ENCODE results near the gene COX8A. TPM values are rescaled to one million over a fixed set of nuclear protein-coding genes. Genes with fewer than 3 reads are reported as not detected.

COX8A gene
- total and polyA plus RNA-seq, 5 donors from 2014 or later, result 124 to 582 (median 517) TPM

GRCh38 chr11:63978551-63979239, 4.3 kb downstream of the COX8A start:
- no peak overlapping the region for H3K4me3 ChIP-seq (ENCODE audit: low read depth, low read length)
- H3K27ac ChIP-seq (ENCODE audit: insufficient read depth, low read length, poor library complexity, severe bottlenecking), result no peak overlapping the region
- peaks cover 17% of the 10 kb centered on the region for H3K4me1 ChIP-seq (ENCODE audit: control insufficient read depth, insufficient read depth, low read length, poor library complexity, severe bottlenecking)
- Mint-ChIP-seq H3K27ac (peak overlapping the region in 1 of 3 donors; percentile 91), H3K36me3 (peaks cover 3% of the 10 kb centered on the region), H3K9me3 (peaks cover 0 to 1% (median 0%) of the 10 kb centered on the region in 7 donors), H3K4me1 (peaks cover 7 to 34% (median 17%) of the 10 kb centered on the region in 4 donors), H3K4me3 (peak overlapping the region in 3 of 4 donors; percentile 27 to 83 (median 76)), H3K27me3 (peaks cover 4% of the 10 kb centered on the region)
- ATAC-seq (ENCODE audit: low read depth in 2 of 2), result no peak
- H3K27me3 ChIP-seq (ENCODE audit: control insufficient read depth, insufficient read depth, low read length), result no peaks in the 10 kb centered on the region
- DNase-seq, result no peak
- no peaks in the 10 kb centered on the region for H3K9me3 ChIP-seq (ENCODE audit: control insufficient read depth in 2 of 2, low read length in 2 of 2)
- H3K36me3 ChIP-seq (ENCODE audit: control insufficient read depth, insufficient read depth, low read length), result peaks cover 4% of the 10 kb centered on the region

- H3K36me3 Mint-ChIP-seq, result peaks cover 2% of the 10 kb centered on the region
- H3K27ac Mint-ChIP-seq, result peak overlapping the region in 1 of 3 donors; percentile 36
- peak overlapping the region in 1 of 4 donors; percentile 83 for H3K4me3 Mint-ChIP-seq
- Histone ChIP-seq H3K36me3 (ENCODE audit: control insufficient read depth, insufficient read depth, low read length) (peaks cover 4% of the 10 kb centered on the region), H3K4me1 (ENCODE audit: control insufficient read depth, insufficient read depth, low read length, poor library complexity, severe bottlenecking) (peaks cover 14% of the 10 kb centered on the region), H3K4me3 (ENCODE audit: low read depth, low read length) (no peak overlapping the region), H3K27me3 (ENCODE audit: control insufficient read depth, insufficient read depth, low read length) (no peaks in the 10 kb centered on the region), H3K9me3 (ENCODE audit: control insufficient read depth in 2 of 2, low read length in 2 of 2) (no peaks in the 10 kb centered on the region), H3K27ac (ENCODE audit: insufficient read depth, low read length, poor library complexity, severe bottlenecking) (no peak overlapping the region)
- no peaks in the 10 kb centered on the region for H3K27me3 Mint-ChIP-seq
- DNase-seq (no peak), ATAC-seq (ENCODE audit: low read depth in 2 of 2) (no peak)
- H3K9me3 Mint-ChIP-seq, result peaks cover 0 to 1% (median 0%) of the 10 kb centered on the region in 7 donors
- peaks cover 1 to 27% (median 12%) of the 10 kb centered on the region in 4 donors for H3K4me1 Mint-ChIP-seq
Measured at GRCh38 chr11:63979426-63979825, 5.0 kb downstream of the COX8A start.

GRCh38 chr11:63985812-63986155, 11.4 kb downstream of the COX8A start:
- peak overlapping the region; percentile 97 to 99 (median 99) for H3K27ac Mint-ChIP-seq
- Histone ChIP-seq H3K4me3 (ENCODE audit: low read depth, low read length) (peak overlapping the region; percentile 79), H3K27ac (ENCODE audit: insufficient read depth, low read length, poor library complexity, severe bottlenecking) (peak overlapping the region; percentile 93), H3K4me1 (ENCODE audit: control insufficient read depth, insufficient read depth, low read length, poor library complexity, severe bottlenecking) (peaks cover 31% of the 10 kb centered on the region), H3K27me3 (ENCODE audit: control insufficient read depth, insufficient read depth, low read length) (no peaks in the 10 kb centered on the region), H3K36me3 (ENCODE audit: control insufficient read depth, insufficient read depth, low read length) (peaks cover 20% of the 10 kb centered on the region), H3K9me3 (ENCODE audit: control insufficient read depth in 2 of 2, low read length in 2 of 2) (no peaks in the 10 kb centered on the region)
- peak overlapping the region; percentile 98 to 99 (median 98) for H3K4me3 Mint-ChIP-seq
- H3K36me3 Mint-ChIP-seq, result no peaks in the 10 kb centered on the region
- peak; percentile 82 to 86 for ATAC-seq (ENCODE audit: low read depth in 2 of 2)
- peaks cover 4% of the 10 kb centered on the region for H3K27me3 Mint-ChIP-seq
- peak; percentile 53 to 89 (median 72) for DNase-seq
- H3K9me3 Mint-ChIP-seq, result no peaks in the 10 kb centered on the region
- H3K4me1 Mint-ChIP-seq, result peaks cover 5 to 36% (median 25%) of the 10 kb centered on the region in 4 donors

- Histone ChIP-seq H3K4me1 (ENCODE audit: control insufficient read depth, insufficient read depth, low read length, poor library complexity, severe bottlenecking) (peaks cover 31% of the 10 kb centered on the region), H3K27ac (ENCODE audit: insufficient read depth, low read length, poor library complexity, severe bottlenecking) (peak within 1 kb of the TSS; percentile 93), H3K9me3 (ENCODE audit: control insufficient read depth in 2 of 2, low read length in 2 of 2) (no peaks in the 10 kb centered on the region), H3K4me3 (ENCODE audit: low read depth, low read length) (peak within 1 kb of the TSS; percentile 79), H3K36me3 (ENCODE audit: control insufficient read depth, insufficient read depth, low read length) (peaks cover 26% of the 10 kb centered on the region), H3K27me3 (ENCODE audit: control insufficient read depth, insufficient read depth, low read length) (no peaks in the 10 kb centered on the region)
- Mint-ChIP-seq H3K27ac (peak within 1 kb of the TSS; percentile 97 to 99 (median 99)), H3K36me3 (no peaks in the 10 kb centered on the region), H3K4me1 (peaks cover 5 to 39% (median 25%) of the 10 kb centered on the region in 4 donors), H3K27me3 (peaks cover 4% of the 10 kb centered on the region), H3K4me3 (peak within 1 kb of the TSS; percentile 98 to 99 (median 98)), H3K9me3 (no peaks in the 10 kb centered on the region)
- DNase-seq, result peak; percentile 84 to 93 (median 88)
- peak; percentile 89 to 92 for ATAC-seq (ENCODE audit: low read depth in 2 of 2)
Measured at GRCh38 chr11:63986156-63986931, 11.9 kb downstream of the COX8A start, which contains the start of gene OTUB1. TSS of gene OTUB1 (plus strand) at chr11:63986438. CDS start at chr11:63986457, 19 bp downstream.

GRCh38 chr11:63986932-63987513, 12.6 kb downstream of the COX8A start:
- no peaks in the 10 kb centered on the region for H3K27me3 ChIP-seq (ENCODE audit: control insufficient read depth, insufficient read depth, low read length)
- H3K36me3 ChIP-seq (ENCODE audit: control insufficient read depth, insufficient read depth, low read length), result peaks cover 29% of the 10 kb centered on the region
- no peak for DNase-seq
- Mint-ChIP-seq H3K36me3 (peaks cover 7% of the 10 kb centered on the region), H3K27me3 (peaks cover 4% of the 10 kb centered on the region), H3K9me3 (no peaks in the 10 kb centered on the region), H3K4me1 (peaks cover 5 to 44% (median 29%) of the 10 kb centered on the region in 4 donors), H3K27ac (peak overlapping the region in 1 of 3 donors; percentile 42), H3K4me3 (peak overlapping the region; percentile 74 to 89 (median 80))
- H3K9me3 ChIP-seq (ENCODE audit: control insufficient read depth in 2 of 2, low read length in 2 of 2), result no peaks in the 10 kb centered on the region
- ATAC-seq (ENCODE audit: low read depth in 2 of 2), result no peak
- H3K4me1 ChIP-seq (ENCODE audit: control insufficient read depth, insufficient read depth, low read length, poor library complexity, severe bottlenecking), result peaks cover 31% of the 10 kb centered on the region
- peak overlapping the region; percentile 93 for H3K27ac ChIP-seq (ENCODE audit: insufficient read depth, low read length, poor library complexity, severe bottlenecking)
- peak overlapping the region; percentile 44 for H3K4me3 ChIP-seq (ENCODE audit: low read depth, low read length)

- no peaks in the 10 kb centered on the region for H3K27me3 ChIP-seq (ENCODE audit: control insufficient read depth, insufficient read depth, low read length)
- no peaks in the 10 kb centered on the region for H3K9me3 ChIP-seq (ENCODE audit: control insufficient read depth in 2 of 2, low read length in 2 of 2)
- Mint-ChIP-seq H3K36me3 (peaks cover 15% of the 10 kb centered on the region), H3K4me1 (peaks cover 0 to 44% (median 26%) of the 10 kb centered on the region in 4 donors), H3K9me3 (no peaks in the 10 kb centered on the region), H3K27ac (no peak overlapping the region), H3K27me3 (peaks cover 4% of the 10 kb centered on the region), H3K4me3 (peak overlapping the region in 2 of 4 donors; percentile 10 to 71)
- H3K4me3 ChIP-seq (ENCODE audit: low read depth, low read length), result no peak overlapping the region
- DNase-seq (no peak), ATAC-seq (ENCODE audit: low read depth in 2 of 2) (no peak)
- H3K27ac ChIP-seq (ENCODE audit: insufficient read depth, low read length, poor library complexity, severe bottlenecking), result no peak overlapping the region
- H3K4me1 ChIP-seq (ENCODE audit: control insufficient read depth, insufficient read depth, low read length, poor library complexity, severe bottlenecking), result peaks cover 21% of the 10 kb centered on the region
- peaks cover 51% of the 10 kb centered on the region for H3K36me3 ChIP-seq (ENCODE audit: control insufficient read depth, insufficient read depth, low read length)
Measured at GRCh38 chr11:63991558-63991957, 17.1 kb downstream of the COX8A start.

GRCh38 chr11:63993100-63993499, 18.7 kb downstream of the COX8A start:
- Histone ChIP-seq H3K27ac (ENCODE audit: insufficient read depth, low read length, poor library complexity, severe bottlenecking) (no peak overlapping the region), H3K36me3 (ENCODE audit: control insufficient read depth, insufficient read depth, low read length) (peaks cover 57% of the 10 kb centered on the region), H3K9me3 (ENCODE audit: control insufficient read depth in 2 of 2, low read length in 2 of 2) (no peaks in the 10 kb centered on the region), H3K27me3 (ENCODE audit: control insufficient read depth, insufficient read depth, low read length) (no peaks in the 10 kb centered on the region), H3K4me1 (ENCODE audit: control insufficient read depth, insufficient read depth, low read length, poor library complexity, severe bottlenecking) (peaks cover 6% of the 10 kb centered on the region), H3K4me3 (ENCODE audit: low read depth, low read length) (no peak overlapping the region)
- H3K27me3 Mint-ChIP-seq, result peaks cover 4% of the 10 kb centered on the region
- H3K36me3 Mint-ChIP-seq, result peaks cover 22% of the 10 kb centered on the region
- H3K4me3 Mint-ChIP-seq, result no peak overlapping the region
- peak overlapping the region in 1 of 3 donors; percentile 56 for H3K27ac Mint-ChIP-seq
- H3K9me3 Mint-ChIP-seq, result no peaks in the 10 kb centered on the region
- no peak for DNase-seq
- H3K4me1 Mint-ChIP-seq, result peaks cover 0 to 36% (median 22%) of the 10 kb centered on the region in 4 donors
- no peak for ATAC-seq (ENCODE audit: low read depth in 2 of 2)

Data from CD4-positive, CD25-positive, alpha-beta regulatory T cell (primary cell).